GM12873 (cell line): ENCODE measurements around the gene TNK1.

Experiments
- CTCF ChIP-seq: IDR thresholded peaks from 2 replicates; pipeline ENCODE4 v1.5.1; 2012; ENCODE audit warnings: low read depth, mild to moderate bottlenecking, moderate library complexity, low read length, control low read depth; ENCODE audit not compliant: insufficient read depth; ENCODE audit errors: missing control alignments

Gene TNK1

GRCh38 chr17:7361906-7362305 is 19.0 kb upstream of the TNK1 start:
- TF ChIP-seq CTCF: no peak

GRCh38 chr17:7363311-7363710 is 17.6 kb upstream of the TNK1 start:
- no peak for TF ChIP-seq CTCF

GRCh38 chr17:7367083-7367482 is 13.8 kb upstream of the TNK1 start:
- TF ChIP-seq CTCF: no peak

- no peak for TF ChIP-seq CTCF
Measured at GRCh38 chr17:7367918-7368598, 12.8 kb upstream of the TNK1 start.

GRCh38 chr17:7369825-7370224 is 11.1 kb upstream of the TNK1 start:
- no peak for TF ChIP-seq CTCF

GRCh38 chr17:7370853-7371252 is 10.0 kb upstream of the TNK1 start:
- TF ChIP-seq CTCF: no peak

- TF ChIP-seq CTCF: no peak
Measured at GRCh38 chr17:7374353-7374752, 6.5 kb upstream of the TNK1 start.

- no peak for TF ChIP-seq CTCF
Measured at GRCh38 chr17:7379134-7379533, 1.8 kb upstream of the TNK1 start.
